HepG2 (cell line): ENCODE data around the gene MOV10L1. TPM values are rescaled to one million over a fixed set of nuclear protein-coding genes. Genes with fewer than 3 reads are reported as not detected.
A peak's percentile ranks its signal among the peaks of the same experiment; 100 is the strongest.

Experiments used
- BRCA1 ChIP-seq: sonication (generic); formaldehyde crosslinking; IDR thresholded peaks from 2 replicates; pipeline ENCODE4 v1.4.0; 2020; ENCODE audit warnings: missing genetic modification reagents
- CEBPB ChIP-seq: IDR thresholded peaks from 2 replicates; pipeline ENCODE4 v1.6.1; 2011; ENCODE audit warnings: low read depth, low read length, improper control_type of control experiment, borderline replicate concordance
- CEBPG ChIP-seq: IDR thresholded peaks from 2 replicates; pipeline ENCODE4 v1.6.1; 2016
- CENPT ChIP-seq: sonication (generic); formaldehyde crosslinking; IDR thresholded peaks from 2 replicates; pipeline ENCODE4 v1.8.0; 2022; ENCODE audit warnings: low read depth, mild to moderate bottlenecking, moderate library complexity, missing genetic modification reagents
- ESRRA ChIP-seq: sonication (generic); formaldehyde crosslinking; IDR thresholded peaks from 2 replicates; pipeline ENCODE4 v1.5.1; 2020; ENCODE audit warnings: mild to moderate bottlenecking, low read depth, missing genetic modification reagents
- HOXD1 ChIP-seq: sonication (generic); formaldehyde crosslinking; IDR thresholded peaks from 2 replicates; pipeline ENCODE4 v1.5.0; 2020; ENCODE audit warnings: missing genetic modification reagents
- MTF1 ChIP-seq: sonication (generic); formaldehyde crosslinking; IDR thresholded peaks from 2 replicates; pipeline ENCODE4 v1.5.0; 2020; ENCODE audit warnings: missing genetic modification reagents
- MXI1 ChIP-seq: IDR thresholded peaks from 3 replicates; pipeline ENCODE4 v1.6.1; 2012; ENCODE audit warnings: low read depth, low read length, inconsistent platforms, borderline replicate concordance
- NFE2L1 ChIP-seq: sonication (generic); formaldehyde crosslinking; IDR thresholded peaks from 2 replicates; pipeline ENCODE4 v1.4.0; 2020; ENCODE audit warnings: missing genetic modification reagents, mild to moderate bottlenecking, borderline replicate concordance
- NR2F1 ChIP-seq, 2 experiments: fragments of 450-650 bp in 1 of 2; formaldehyde crosslinking in 1 of 2; IDR thresholded peaks; 2 replicates each; pipeline versions ENCODE4 v1.5.0 to v1.6.1; 2016 to 2020; ENCODE audit warnings: mild to moderate bottlenecking in 1 of 2, missing compliant biosample characterization in 1 of 2, missing genetic modification reagents in 1 of 2, moderate library complexity in 1 of 2
- SOX13 ChIP-seq, 3 experiments: fragments of 450-650 bp in 1 of 3; sonication (generic) in 1 of 3; formaldehyde crosslinking in 1 of 3; IDR thresholded peaks in 2 of 3; conservative IDR thresholded peaks in 1 of 3; 2 replicates each; pipeline versions ENCODE4 v1.5.0 to v1.6.1; 2016 to 2020; ENCODE audit warnings: antibody characterized with exemption in 1 of 3, mild to moderate bottlenecking in 1 of 3, missing compliant biosample characterization in 1 of 3, missing genetic modification reagents in 1 of 3, moderate library complexity in 1 of 3
- SP2 ChIP-seq: sonication (generic); formaldehyde crosslinking; IDR thresholded peaks from 2 replicates; pipeline ENCODE4 v1.5.1; 2020; ENCODE audit warnings: mild to moderate bottlenecking, missing genetic modification reagents
- TARDBP ChIP-seq: sonication (generic); formaldehyde crosslinking; IDR thresholded peaks from 2 replicates; pipeline ENCODE4 v1.8.0; 2022; ENCODE audit warnings: mild to moderate bottlenecking, missing genetic modification reagents
- ZIK1 ChIP-seq: sonication (generic); formaldehyde crosslinking; IDR thresholded peaks from 2 replicates; pipeline ENCODE4 v1.5.0; 2020; ENCODE audit warnings: mild to moderate bottlenecking, low read depth, missing genetic modification reagents, borderline replicate concordance
- ZNF281 ChIP-seq: sonication (generic); formaldehyde crosslinking; IDR thresholded peaks from 2 replicates; pipeline ENCODE4 v1.4.0; 2020; ENCODE audit warnings: missing genetic modification reagents, borderline replicate concordance
- ZNF562 ChIP-seq: sonication (generic); formaldehyde crosslinking; IDR thresholded peaks from 2 replicates; pipeline ENCODE4 v1.8.0; 2022; ENCODE audit warnings: missing genetic modification reagents, borderline replicate concordance
- polyA plus RNA-seq, 8 experiments: library from polyadenylated mRNA; depleted of rRNA in 3 of 8; stranded (reverse) in 7 of 8; unstranded in 1 of 8; fragments of >200 nt; fragmentation: Illumina TruSeq in 4 of 8; extraction: Trizol in 4 of 8; gene quantifications; 2 replicates each; pipeline versions ENCODE4 v1.2.1 to v1.2.3, GENCODE V29; 2011 to 2016; ENCODE audit warnings: low read depth in 4 of 8, missing spikeins in 1 of 8, mixed read lengths in 1 of 8; ENCODE audit not compliant: insufficient read depth in 1 of 8
- total RNA-seq, 5 experiments: library from RNA; depleted of rRNA; stranded (reverse); fragments of >200 nt; fragmentation: Illumina TruSeq; extraction: Trizol; gene quantifications; 2 replicates each; pipeline ENCODE4 v1.2.3, GENCODE V29; 2016; ENCODE audit warnings: low read depth in 1 of 5
- TF ChIP-seq, protein P1 (sequence below): sonication (generic); formaldehyde crosslinking; IDR thresholded peaks from 2 replicates; pipeline ENCODE4 v1.4.0; 2020; ENCODE audit warnings: missing genetic modification reagents
- TF ChIP-seq, protein P2 (sequence below): sonication (generic); formaldehyde crosslinking; IDR thresholded peaks from 2 replicates; pipeline ENCODE4 v1.4.0; 2020; ENCODE audit warnings: missing genetic modification reagents, mild to moderate bottlenecking, borderline replicate concordance

Gene MOV10L1
- total and polyA plus RNA-seq, 2 of the 13 experiments (the other 11 are each of a cell fraction or from before 2014, with no cell fraction given): 0.11 to 0.12 TPM

DNA sequence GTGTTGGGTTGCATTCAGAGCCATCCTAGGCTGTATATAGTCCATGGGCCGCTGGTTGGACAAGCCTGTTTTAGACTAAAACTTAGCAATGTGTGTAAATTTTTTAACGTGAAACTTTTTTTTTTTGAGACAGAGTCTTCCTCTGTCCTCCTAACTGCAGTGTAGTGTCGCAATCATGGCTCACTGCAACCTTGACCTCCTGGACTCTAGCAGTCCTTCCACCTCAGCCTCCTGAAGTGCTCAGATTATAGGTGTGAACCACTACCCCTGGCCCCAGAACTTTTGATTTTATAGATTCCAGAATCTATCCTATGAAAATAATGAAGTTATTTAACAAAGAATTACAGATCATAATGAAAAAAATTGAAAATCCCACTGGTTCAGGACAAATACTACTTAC is 50.8 kb downstream of the MOV10L1 start (continued):
- 0 out of 2 replicates have a peak, but pooled peaks have one; percentile 51 for TF ChIP-seq TARDBP (CRISPR knock-in tag)
- peak; percentile 67 to 87 for TF ChIP-seq NR2F1 (CRISPR knock-in tag; IDR thresholded peaks at IDR 0.05)
- TF ChIP-seq, protein P1, sequence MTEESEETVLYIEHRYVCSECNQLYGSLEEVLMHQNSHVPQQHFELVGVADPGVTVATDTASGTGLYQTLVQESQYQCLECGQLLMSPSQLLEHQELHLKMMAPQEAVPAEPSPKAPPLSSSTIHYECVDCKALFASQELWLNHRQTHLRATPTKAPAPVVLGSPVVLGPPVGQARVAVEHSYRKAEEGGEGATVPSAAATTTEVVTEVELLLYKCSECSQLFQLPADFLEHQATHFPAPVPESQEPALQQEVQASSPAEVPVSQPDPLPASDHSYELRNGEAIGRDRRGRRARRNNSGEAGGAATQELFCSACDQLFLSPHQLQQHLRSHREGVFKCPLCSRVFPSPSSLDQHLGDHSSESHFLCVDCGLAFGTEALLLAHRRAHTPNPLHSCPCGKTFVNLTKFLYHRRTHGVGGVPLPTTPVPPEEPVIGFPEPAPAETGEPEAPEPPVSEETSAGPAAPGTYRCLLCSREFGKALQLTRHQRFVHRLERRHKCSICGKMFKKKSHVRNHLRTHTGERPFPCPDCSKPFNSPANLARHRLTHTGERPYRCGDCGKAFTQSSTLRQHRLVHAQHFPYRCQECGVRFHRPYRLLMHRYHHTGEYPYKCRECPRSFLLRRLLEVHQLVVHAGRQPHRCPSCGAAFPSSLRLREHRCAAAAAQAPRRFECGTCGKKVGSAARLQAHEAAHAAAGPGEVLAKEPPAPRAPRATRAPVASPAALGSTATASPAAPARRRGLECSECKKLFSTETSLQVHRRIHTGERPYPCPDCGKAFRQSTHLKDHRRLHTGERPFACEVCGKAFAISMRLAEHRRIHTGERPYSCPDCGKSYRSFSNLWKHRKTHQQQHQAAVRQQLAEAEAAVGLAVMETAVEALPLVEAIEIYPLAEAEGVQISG (CRISPR knock-in tag): no peak
- no peak for TF ChIP-seq ZNF562 (CRISPR knock-in tag)
- no peak for TF ChIP-seq SP2 (CRISPR knock-in tag)
- TF ChIP-seq CEBPB: peak; percentile 96
- 0 out of 3 replicates have a peak, but pooled peaks have one; percentile 27 for TF ChIP-seq MXI1
- TF ChIP-seq BRCA1 (CRISPR knock-in tag): no peak
- TF ChIP-seq SOX13 (IDR thresholded peaks at IDR 0.05): 0 out of 2 replicates have a peak, but pooled peaks have one; percentile 17
- peak in 1 of 2 experiments; percentile 59; a peak in 1 of 4 replicates for TF ChIP-seq SOX13 (CRISPR knock-in tag; conservative IDR thresholded peaks at IDR 0.05 in 1 of 2, IDR thresholded peaks at IDR 0.05 in 1 of 2)
- no peak for TF ChIP-seq ZIK1 (CRISPR knock-in tag)
- 0 out of 2 replicates have a peak, but pooled peaks have one; percentile 38 for TF ChIP-seq ESRRA (CRISPR knock-in tag)
- 0 out of 2 replicates have a peak, but pooled peaks have one; percentile 30 for TF ChIP-seq HOXD1 (CRISPR knock-in tag)
- TF ChIP-seq NFE2L1 (CRISPR knock-in tag): no peak
- TF ChIP-seq, protein P2, sequence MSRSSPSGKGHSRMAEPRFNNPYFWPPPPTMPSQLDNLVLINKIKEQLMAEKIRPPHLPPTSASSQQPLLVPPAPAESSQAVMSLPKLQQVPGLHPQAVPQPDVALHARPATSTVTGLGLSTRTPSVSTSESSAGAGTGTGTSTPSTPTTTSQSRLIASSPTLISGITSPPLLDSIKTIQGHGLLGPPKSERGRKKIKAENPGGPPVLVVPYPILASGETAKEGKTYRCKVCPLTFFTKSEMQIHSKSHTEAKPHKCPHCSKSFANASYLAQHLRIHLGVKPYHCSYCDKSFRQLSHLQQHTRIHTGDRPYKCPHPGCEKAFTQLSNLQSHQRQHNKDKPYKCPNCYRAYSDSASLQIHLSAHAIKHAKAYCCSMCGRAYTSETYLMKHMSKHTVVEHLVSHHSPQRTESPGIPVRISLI (CRISPR knock-in tag): peak; percentile 91
- no peak for TF ChIP-seq MTF1 (CRISPR knock-in tag)
- no peak for TF ChIP-seq ZNF281
- TF ChIP-seq CEBPG: peak; percentile 93
- TF ChIP-seq CENPT (CRISPR knock-in tag): no peak
